Common myeloid progenitor, CD34-positive (primary cell): ENCODE results near the gene RGS7BP.

Experiments
- CTCF ChIA-PET: fragments of 350-600 bp; sonication (Branson Sonifier 250); formaldehyde crosslinking; loops from one replicate; lab custom pipeline; 2021; ENCODE audit warnings: antibody characterized with exemption; lab: Charles Lee
- POLR2A ChIA-PET: fragments of 350-600 bp; sonication (Branson Sonifier 250); formaldehyde crosslinking; loops from one replicate; lab custom pipeline; 2021; ENCODE audit warnings: antibody characterized with exemption; lab: Charles Lee
- DNase-seq, 3 donors: peaks; one replicate each; pipeline versions ENCODE4 v3.0.0 to v3.0.0-alpha.2; 2013
- H3K27ac ChIP-seq, 2 experiments: 1 replicate in 1 of 2; 2 replicates in 1 of 2; pipeline ENCODE4 v1.7.0; 2013; ENCODE audit warnings: inconsistent platforms in 2 of 2, low read length in 2 of 2, mild to moderate bottlenecking in 2 of 2, low read depth in 1 of 2, moderate library complexity in 1 of 2; ENCODE audit not compliant: severe bottlenecking in 2 of 2, insufficient read depth in 1 of 2, poor library complexity in 1 of 2
- H3K27me3 ChIP-seq, 5 experiments: replicated peaks in 2 of 5; 1 replicate in 3 of 5; 2 replicates in 2 of 5; pipeline versions ENCODE4 v1.6.1 to v1.7.0; 2013; ENCODE audit warnings: low read length in 4 of 5, mild to moderate bottlenecking in 2 of 5, moderate library complexity in 2 of 5, inconsistent platforms in 1 of 5; ENCODE audit not compliant: insufficient read depth in 5 of 5, control insufficient read depth in 4 of 5
- H3K36me3 ChIP-seq, 4 experiments: 1 replicate in 2 of 4; 2 replicates in 2 of 4; pipeline versions ENCODE4 v1.6.1 to v1.7.0; 2013; ENCODE audit warnings: low read length in 3 of 4, control low read depth in 1 of 4, mild to moderate bottlenecking in 1 of 4; ENCODE audit not compliant: control insufficient read depth in 4 of 4, insufficient read depth in 4 of 4
- H3K4me1 ChIP-seq, 4 experiments: 1 replicate in 3 of 4; 2 replicates in 1 of 4; pipeline versions ENCODE4 v1.6.1 to v1.7.1; 2013; ENCODE audit warnings: low read length in 3 of 4, mild to moderate bottlenecking in 3 of 4, control low read depth in 1 of 4, inconsistent platforms in 1 of 4, moderate library complexity in 1 of 4; ENCODE audit not compliant: control insufficient read depth in 4 of 4, insufficient read depth in 4 of 4; ENCODE audit errors: control extremely low read depth in 1 of 4
- H3K4me3 ChIP-seq, 7 experiments: 1 replicate in 4 of 7; 2 replicates in 3 of 7; pipeline versions ENCODE4 v1.5.1 to v1.7.0; 2013; ENCODE audit warnings: mild to moderate bottlenecking in 7 of 7, low read length in 6 of 7, moderate library complexity in 6 of 7, inconsistent platforms in 2 of 7, low read depth in 2 of 7, control low read depth in 1 of 7; ENCODE audit not compliant: insufficient read depth in 4 of 7, control insufficient read depth in 1 of 7; ENCODE audit errors: extremely low read depth in 1 of 7
- H3K9me3 ChIP-seq, 5 experiments: 1 replicate in 4 of 5; 2 replicates in 1 of 5; pipeline versions ENCODE4 v1.6.1 to v1.7.1; 2013; ENCODE audit warnings: low read length in 4 of 5, mild to moderate bottlenecking in 2 of 5, inconsistent platforms in 1 of 5, low read depth in 1 of 5, moderate library complexity in 1 of 5; ENCODE audit not compliant: control insufficient read depth in 4 of 5, insufficient read depth in 2 of 5; ENCODE audit errors: control extremely low read depth in 1 of 5
- WGBS: methylation state at CpG from one replicate; pipeline ENCODE4 v1.1.5; 2013; ENCODE audit not compliant: insufficient coverage; 5-methylcytosine and 5-hydroxymethylcytosine counted together

Gene RGS7BP

GRCh38 chr5:64659289-64659688 lies 153.5 kb downstream of the RGS7BP start:
- H3K4me1 ChIP-seq = no peaks in the 10 kb centered on the region
- no peak for DNase-seq
- H3K4me3 ChIP-seq = no peak overlapping the region
- 100% methylated on average over 1 of the region's 3 CpGs for WGBS
- H3K27ac ChIP-seq = no peak overlapping the region
- ChIA-PET CTCF (no interaction called here), POLR2A (no interaction called here)
- H3K9me3 ChIP-seq = peaks cover 0 to 4% (median 0%) of the 10 kb centered on the region in 5 experiments
- H3K27me3 ChIP-seq = peaks cover 0 to 17% (median 6%) of the 10 kb centered on the region in 5 experiments
- H3K36me3 ChIP-seq = no peaks in the 10 kb centered on the region
